CD8-positive, alpha-beta T cell (primary cell): ENCODE data around the gene IKBKG. TPM values are rescaled to one million over a fixed set of nuclear protein-coding genes. Genes with fewer than 3 reads are reported as not detected.

Experiments used
- total RNA-seq, 46 experiments: library from RNA in 2 of 46; stranded (reverse) in 2 of 46; gene quantifications; one replicate each; pipeline ENCODE4 v1.2.3 and lab custom pipeline; 2021 to 2026

The IKBKG gene
- total RNA-seq, 2 experiments from 2014 or later = 34.7 to 37.4 TPM

Other genes with a start within 250 kb of the IKBKG start
- gene FLNA, start 173.0 kb upstream of the IKBKG start, total RNA-seq = 1,000 to 10,000 TPM; 1,274 to 1,333 TPM
- gene EMD, start 168.3 kb upstream of the IKBKG start, total RNA-seq = 100 to 1,000 TPM; 176 TPM
- gene RPL10, start 149.2 kb upstream of the IKBKG start, total RNA-seq = 1,000 to 10,000 TPM; 6,105 to 6,263 TPM
- gene DNASE1L1, start 138.4 kb upstream of the IKBKG start, total RNA-seq = 10 to 100 TPM; 19.3 to 19.7 TPM
- gene TAFAZZIN, start 136.1 kb upstream of the IKBKG start, total RNA-seq = 10 to 100 TPM; 48.9 to 52.3 TPM
- 10 to 100 TPM; 31.2 to 32.4 TPM for gene ATP6AP1, start 118.9 kb upstream of the IKBKG start, total RNA-seq
- 100 to 1,000 TPM; 113 to 119 TPM for gene GDI1, start 110.5 kb upstream of the IKBKG start, total RNA-seq
- 10 to 100 TPM; 39.6 to 40.4 TPM for gene FAM50A, start 103.5 kb upstream of the IKBKG start, total RNA-seq
- gene PLXNA3, start 89.3 kb upstream of the IKBKG start, total RNA-seq = 10 to 100 TPM; 46.7 to 52.1 TPM
- gene LAGE3, start 68.3 kb upstream of the IKBKG start, total RNA-seq = 1 to 10 TPM; 6.3 to 6.6 TPM
- gene UBL4A, start 61.0 kb upstream of the IKBKG start, total RNA-seq = 1 to 10 TPM; 3.1 to 6.4 TPM
- gene SLC10A3, start 57.0 kb upstream of the IKBKG start, total RNA-seq = 10 to 100 TPM; 22.3 to 23.0 TPM
- gene FAM3A, start 31.4 kb upstream of the IKBKG start, total RNA-seq = 10 to 100 TPM; 37.7 to 41.7 TPM
- gene G6PD, start 774 bp upstream of the IKBKG start, total RNA-seq = 10 to 100 TPM; 27.5 to 31.5 TPM
- gene CTAG1A, start 37.5 kb downstream of the IKBKG start, total RNA-seq = not detected
- not detected for gene CTAG1B, start 71.7 kb downstream of the IKBKG start, total RNA-seq
- gene CTAG2, start 106.0 kb downstream of the IKBKG start, total RNA-seq = not detected
- 1 to 10 TPM; 5.0 to 5.6 TPM for gene GAB3, start 203.5 kb downstream of the IKBKG start, total RNA-seq
- 10 to 100 TPM; 68.0 to 72.8 TPM for gene DKC1, start 215.2 kb downstream of the IKBKG start, total RNA-seq